Testis (tissue), 2 donors: ENCODE data around the gene PLA2R1.

Source experiments
- CTCF ChIP-seq, 3 experiments: fragments of 450-650 bp in 2 of 3; fragments of 200-600 bp in 1 of 3; sonication (generic) in 1 of 3; IDR thresholded peaks; one replicate each; pipeline ENCODE4 v1.5.1; 2016 to 2019; ENCODE audit warnings: antibody characterized with exemption in 3 of 3, mild to moderate bottlenecking in 2 of 3, moderate library complexity in 1 of 3
- POLR2A ChIP-seq: fragments of 450-650 bp; IDR thresholded peaks from one replicate; pipeline ENCODE4 v1.6.1; 2017; ENCODE audit warnings: antibody characterized with exemption, mild to moderate bottlenecking, moderate library complexity

GRCh38 chr2:159982270-159982669 lies 80.1 kb downstream of the PLA2R1 start:
- TF ChIP-seq CTCF (IDR thresholded peaks at IDR 0.05) (no peak), POLR2A (no peak)
